CD4-positive, alpha-beta T cell (primary cell): ENCODE results near the gene SECISBP2L. TPM values are rescaled to one million over a fixed set of nuclear protein-coding genes. Genes with fewer than 3 reads are reported as not detected.

ENCODE experiments used
- ATAC-seq: fragments of 200-7000 bp; cut with Tn5 transposase; one replicate; pipeline ENCODE4 v1.10.0; 2022; ENCODE audit warnings: mild to moderate bottlenecking; ENCODE audit not compliant: poor library complexity
- CTCF ChIA-PET: fragments of 350-600 bp; sonication (Branson Sonifier 250); formaldehyde crosslinking; loops from one replicate; lab custom pipeline; 2021; ENCODE audit warnings: antibody characterized with exemption, inconsistent platforms; lab: Charles Lee
- POLR2A ChIA-PET: fragments of 350-600 bp; sonication (Branson Sonifier 250); formaldehyde crosslinking; loops from one replicate; lab custom pipeline; 2021; ENCODE audit warnings: antibody characterized with exemption, inconsistent platforms; lab: Charles Lee
- DNase-seq, 14 experiments: peaks; one replicate each; pipeline ENCODE4 v3.0.0-alpha.2; 2013 to 2020; ENCODE audit warnings: mixed read lengths in 2 of 14
- H3K27ac ChIP-seq, 2 donors: one replicate each; pipeline versions ENCODE4 v1.5.1 to v1.7.0; 2013; ENCODE audit warnings: low read length in 2 of 2, low read depth in 1 of 2, mild to moderate bottlenecking in 1 of 2
- H3K27me3 ChIP-seq, 2 experiments: 1 replicate in 1 of 2; 2 replicates in 1 of 2; pipeline versions ENCODE4 v1.6.1 to v1.7.0; 2013; ENCODE audit warnings: low read length in 2 of 2, control low read depth in 1 of 2, mild to moderate bottlenecking in 1 of 2, moderate library complexity in 1 of 2; ENCODE audit not compliant: insufficient read depth in 2 of 2, control insufficient read depth in 1 of 2
- H3K36me3 ChIP-seq: one replicate; pipeline ENCODE4 v1.6.1; 2013; ENCODE audit warnings: low read length, control low read depth; ENCODE audit not compliant: insufficient read depth
- H3K4me1 ChIP-seq: one replicate; pipeline ENCODE4 v1.6.1; 2013; ENCODE audit warnings: low read length, control low read depth; ENCODE audit not compliant: insufficient read depth
- H3K4me3 ChIP-seq: one replicate; pipeline ENCODE4 v1.5.1; 2013; ENCODE audit warnings: mild to moderate bottlenecking, low read length, moderate library complexity
- H3K9me3 ChIP-seq, 2 experiments: 1 replicate in 1 of 2; 2 replicates in 1 of 2; pipeline versions ENCODE4 v1.6.1 to v1.7.0; 2013; ENCODE audit warnings: low read length in 2 of 2, mild to moderate bottlenecking in 2 of 2, control low read depth in 1 of 2, moderate library complexity in 1 of 2; ENCODE audit not compliant: control insufficient read depth in 1 of 2, insufficient read depth in 1 of 2
- H3K27ac Mint-ChIP-seq: one replicate; pipeline ENCODE4 v1.8.0; 2020; ENCODE audit warnings: mixed read lengths
- H3K27me3 Mint-ChIP-seq: one replicate; pipeline ENCODE4 v1.8.0; 2021; ENCODE audit warnings: mixed read lengths
- H3K36me3 Mint-ChIP-seq: one replicate; pipeline ENCODE4 v1.8.0; 2021; ENCODE audit warnings: low read depth, mixed read lengths
- H3K4me1 Mint-ChIP-seq: one replicate; pipeline ENCODE4 v1.8.0; 2021; ENCODE audit warnings: low read depth, mixed read lengths
- H3K4me3 Mint-ChIP-seq: one replicate; pipeline ENCODE4 v1.8.0; 2020; ENCODE audit warnings: mild to moderate bottlenecking, mixed read lengths
- H3K9me3 Mint-ChIP-seq: one replicate; pipeline ENCODE4 v1.8.0; 2020; ENCODE audit warnings: mixed read lengths
- CTCF ChIP-seq: fragments of 200-600 bp; IDR thresholded peaks from one replicate; pipeline ENCODE4 v1.8.0; 2022; ENCODE audit warnings: antibody characterized with exemption, mild to moderate bottlenecking
- intact Hi-C, 2 experiments: fragments of 100-400 bp; cut with DNase I in 1 of 2; cut with micrococcal nuclease in 1 of 2; formaldehyde crosslinking; loops; one replicate each; pipeline versions ENCODE4 v1.15.1 to v1.9.0; 2023 to 2025; cut with DNase I, micrococcal nuclease
- total RNA-seq, 174 experiments: library from RNA in 2 of 174; stranded (reverse) in 2 of 174; gene quantifications; one replicate each; pipeline ENCODE4 v1.2.3 and lab custom pipeline; 2021 to 2026

SECISBP2L gene
- total RNA-seq, 2 experiments from 2014 or later = 55.9 to 56.0 TPM

GRCh38 chr15:49059491-49059890, 13.2 kb upstream of the SECISBP2L start:
- H3K27ac Mint-ChIP-seq = no peak overlapping the region
- no peaks in the 10 kb centered on the region for H3K9me3 Mint-ChIP-seq
- no peak for DNase-seq
- H3K4me1 ChIP-seq = peaks cover 18% of the 10 kb centered on the region
- H3K27me3 ChIP-seq = no peaks in the 10 kb centered on the region
- no peaks in the 10 kb centered on the region for H3K36me3 Mint-ChIP-seq
- CTCF ChIA-PET = interaction anchor here (0.6 to 0.7 kb wide), 2 partner anchors 13 to 63 kb away, joined by 3 read pairs; partner anchors contain the start of gene SECISBP2L
- no peak overlapping the region for H3K27ac ChIP-seq
- H3K4me3 Mint-ChIP-seq = no peak overlapping the region
- no peaks in the 10 kb centered on the region for H3K36me3 ChIP-seq
- intact Hi-C loops = no loop called here
- TF ChIP-seq CTCF = no peak
- no peak overlapping the region for H3K4me3 ChIP-seq
- no peaks in the 10 kb centered on the region for H3K9me3 ChIP-seq
- ATAC-seq = no peak
- peaks cover 14% of the 10 kb centered on the region for H3K4me1 Mint-ChIP-seq
- POLR2A ChIA-PET = interaction anchor here (0.7 to 1.5 kb wide), 2 partner anchors 13 to 268 kb away, joined by 3 to 6 read pairs; partner anchors contain the start of gene SECISBP2L
- no peaks in the 10 kb centered on the region for H3K27me3 Mint-ChIP-seq

- no peaks in the 10 kb centered on the region for H3K36me3 Mint-ChIP-seq
- intact Hi-C loops = no loop called here
- Histone ChIP-seq H3K27me3 (no peaks in the 10 kb centered on the region), H3K4me1 (peaks cover 17% of the 10 kb centered on the region), H3K4me3 (no peak overlapping the region), H3K9me3 (no peaks in the 10 kb centered on the region), H3K36me3 (no peaks in the 10 kb centered on the region), H3K27ac (no peak overlapping the region)
- ATAC-seq = no peak
- H3K27me3 Mint-ChIP-seq = no peaks in the 10 kb centered on the region
- no peak overlapping the region for H3K27ac Mint-ChIP-seq
- DNase-seq = no peak
- H3K4me3 Mint-ChIP-seq = no peak overlapping the region
- ChIA-PET CTCF (no interaction called here), POLR2A (interaction anchor here (1.5 kb wide), 1 partner anchor 12 kb away, joined by 6 read pairs; the partner anchor contains the start of gene SECISBP2L)
- H3K4me1 Mint-ChIP-seq = peaks cover 14% of the 10 kb centered on the region
- no peaks in the 10 kb centered on the region for H3K9me3 Mint-ChIP-seq
- no peak for TF ChIP-seq CTCF
Measured at GRCh38 chr15:49058559-49058958, 12.3 kb upstream of the SECISBP2L start.

- H3K27ac ChIP-seq = no peak overlapping the region
- no peak for DNase-seq
- H3K4me1 Mint-ChIP-seq = peaks cover 6% of the 10 kb centered on the region
- H3K9me3 Mint-ChIP-seq = no peaks in the 10 kb centered on the region
- TF ChIP-seq CTCF = no peak
- H3K9me3 ChIP-seq = no peaks in the 10 kb centered on the region
- no peaks in the 10 kb centered on the region for H3K36me3 Mint-ChIP-seq
- CTCF ChIA-PET = no interaction called here
- peaks cover 8% of the 10 kb centered on the region for H3K4me1 ChIP-seq
- no peaks in the 10 kb centered on the region for H3K27me3 Mint-ChIP-seq
- no peak overlapping the region for H3K27ac Mint-ChIP-seq
- POLR2A ChIA-PET = no interaction called here
- H3K27me3 ChIP-seq = no peaks in the 10 kb centered on the region
- H3K4me3 ChIP-seq = no peak overlapping the region
- intact Hi-C loops = no loop called here
- ATAC-seq = no peak
- no peaks in the 10 kb centered on the region for H3K36me3 ChIP-seq
- H3K4me3 Mint-ChIP-seq = no peak overlapping the region
Measured at GRCh38 chr15:49055630-49056029, 9.4 kb upstream of the SECISBP2L start.
